Stimulated activated naive CD8-positive, alpha-beta T cell treated with anti-CD3 and anti-CD28 coated beads, Interleukin-15, Interleukin-2, amounts not matched to agents 100 ng/mL and 50 ng/mL, for 24 hours (primary cell): ENCODE data around the gene CAD.
"Not testable (repeated sequence)": the region's sequence is repeated elsewhere in the genome, so short reads cannot be mapped to it uniquely, and the experiment has no call there.

ENCODE experiments used
- H3K27ac Mint-ChIP-seq: one replicate; pipeline ENCODE4 v1.8.0; 2021; ENCODE audit warnings: mild to moderate bottlenecking, mixed read lengths
- H3K27me3 Mint-ChIP-seq: one replicate; pipeline ENCODE4 v1.8.0; 2021; ENCODE audit warnings: mixed read lengths
- H3K36me3 Mint-ChIP-seq: one replicate; pipeline ENCODE4 v1.8.0; 2021; ENCODE audit warnings: low read depth, mixed read lengths
- H3K4me1 Mint-ChIP-seq: one replicate; pipeline ENCODE4 v1.8.0; 2021; ENCODE audit warnings: low read depth, mixed read lengths
- H3K4me3 Mint-ChIP-seq: one replicate; pipeline ENCODE4 v1.8.0; 2021; ENCODE audit warnings: mild to moderate bottlenecking, mixed read lengths
- H3K9me3 Mint-ChIP-seq: one replicate; pipeline ENCODE4 v1.8.0; 2021; ENCODE audit warnings: mixed read lengths

CAD gene

GRCh38 chr2:27217173-27218121 lies at the start of gene CAD:
Gene CAD (plus strand): TSS chr2:27217369. CDS start chr2:27217552, 183 bp downstream.
- Mint-ChIP-seq H3K36me3 (peaks cover 72% of the 10 kb centered on the region), H3K4me1 (peaks cover 54% of the 10 kb centered on the region), H3K27ac (peak within 1 kb of the TSS; percentile 97), H3K9me3 (no peaks in the 10 kb centered on the region), H3K4me3 (peak within 1 kb of the TSS; percentile 97), H3K27me3 (no peaks in the 10 kb centered on the region)

GRCh38 chr2:27170581-27171337 lies 46.4 kb upstream of the CAD start:
- Mint-ChIP-seq H3K27ac (no peak overlapping the region), H3K4me1 (peaks cover 4% of the 10 kb centered on the region), H3K27me3 (peaks cover 8% of the 10 kb centered on the region), H3K4me3 (no peak overlapping the region), H3K9me3 (no peaks in the 10 kb centered on the region), H3K36me3 (no peaks in the 10 kb centered on the region)

GRCh38 chr2:27171351-27171848 lies 45.8 kb upstream of the CAD start:
- peaks cover 4% of the 10 kb centered on the region for H3K4me1 Mint-ChIP-seq
- no peak overlapping the region for H3K27ac Mint-ChIP-seq
- H3K9me3 Mint-ChIP-seq: no peaks in the 10 kb centered on the region
- H3K27me3 Mint-ChIP-seq: peaks cover 9% of the 10 kb centered on the region
- no peak overlapping the region for H3K4me3 Mint-ChIP-seq
- no peaks in the 10 kb centered on the region for H3K36me3 Mint-ChIP-seq

- H3K27ac Mint-ChIP-seq: no peak overlapping the region
- H3K9me3 Mint-ChIP-seq: no peaks in the 10 kb centered on the region
- no peak overlapping the region for H3K4me3 Mint-ChIP-seq
- no peaks in the 10 kb centered on the region for H3K36me3 Mint-ChIP-seq
- peaks cover 18% of the 10 kb centered on the region for H3K27me3 Mint-ChIP-seq
- peaks cover 4% of the 10 kb centered on the region for H3K4me1 Mint-ChIP-seq
These were observed 42.5 kb upstream of the CAD start for GRCh38 chr2:27174638-27175037.

GRCh38 chr2:27175330-27175729 lies 41.8 kb upstream of the CAD start:
- peaks cover 22% of the 10 kb centered on the region for H3K27me3 Mint-ChIP-seq
- no peaks in the 10 kb centered on the region for H3K9me3 Mint-ChIP-seq
- H3K4me1 Mint-ChIP-seq: peaks cover 4% of the 10 kb centered on the region
- no peak overlapping the region for H3K27ac Mint-ChIP-seq
- H3K36me3 Mint-ChIP-seq: no peaks in the 10 kb centered on the region
- no peak overlapping the region for H3K4me3 Mint-ChIP-seq

- H3K4me1 Mint-ChIP-seq, H3K4me3 Mint-ChIP-seq, H3K9me3 Mint-ChIP-seq, H3K36me3 Mint-ChIP-seq, H3K27ac Mint-ChIP-seq: not testable (repeated sequence)
- peaks cover 20% of the 10 kb centered on the region for H3K27me3 Mint-ChIP-seq
These were observed 41.4 kb upstream of the CAD start for GRCh38 chr2:27175781-27176180.

- Mint-ChIP-seq H3K4me3 (no peak overlapping the region), H3K9me3 (no peaks in the 10 kb centered on the region), H3K27ac (no peak overlapping the region), H3K36me3 (no peaks in the 10 kb centered on the region), H3K27me3 (peaks cover 28% of the 10 kb centered on the region), H3K4me1 (no peaks in the 10 kb centered on the region)
These were observed 39.5 kb upstream of the CAD start for GRCh38 chr2:27177441-27178351.

GRCh38 chr2:27178469-27178868 lies 38.7 kb upstream of the CAD start:
- peaks cover 28% of the 10 kb centered on the region for H3K27me3 Mint-ChIP-seq
- H3K27ac Mint-ChIP-seq: no peak overlapping the region
- H3K9me3 Mint-ChIP-seq: no peaks in the 10 kb centered on the region
- H3K36me3 Mint-ChIP-seq: no peaks in the 10 kb centered on the region
- H3K4me3 Mint-ChIP-seq: no peak overlapping the region
- H3K4me1 Mint-ChIP-seq: no peaks in the 10 kb centered on the region

GRCh38 chr2:27179344-27180000 lies 37.7 kb upstream of the CAD start:
- H3K27me3 Mint-ChIP-seq: peaks cover 35% of the 10 kb centered on the region
- H3K9me3 Mint-ChIP-seq: no peaks in the 10 kb centered on the region
- H3K36me3 Mint-ChIP-seq: no peaks in the 10 kb centered on the region
- H3K27ac Mint-ChIP-seq: no peak overlapping the region
- H3K4me3 Mint-ChIP-seq: no peak overlapping the region
- no peaks in the 10 kb centered on the region for H3K4me1 Mint-ChIP-seq

GRCh38 chr2:27182346-27182745 lies 34.8 kb upstream of the CAD start:
- Mint-ChIP-seq H3K27me3 (peaks cover 31% of the 10 kb centered on the region), H3K4me3 (no peak overlapping the region), H3K9me3 (no peaks in the 10 kb centered on the region), H3K4me1 (no peaks in the 10 kb centered on the region), H3K27ac (no peak overlapping the region), H3K36me3 (no peaks in the 10 kb centered on the region)

GRCh38 chr2:27184115-27184514 lies 33.1 kb upstream of the CAD start:
- H3K27ac Mint-ChIP-seq: no peak overlapping the region
- no peak overlapping the region for H3K4me3 Mint-ChIP-seq
- no peaks in the 10 kb centered on the region for H3K4me1 Mint-ChIP-seq
- peaks cover 30% of the 10 kb centered on the region for H3K27me3 Mint-ChIP-seq
- H3K36me3 Mint-ChIP-seq: no peaks in the 10 kb centered on the region
- H3K9me3 Mint-ChIP-seq: no peaks in the 10 kb centered on the region

- Mint-ChIP-seq H3K4me1 (no peaks in the 10 kb centered on the region), H3K27ac (no peak overlapping the region), H3K27me3 (peaks cover 21% of the 10 kb centered on the region), H3K9me3 (no peaks in the 10 kb centered on the region), H3K4me3 (no peak overlapping the region), H3K36me3 (no peaks in the 10 kb centered on the region)
These were observed 31.7 kb upstream of the CAD start for GRCh38 chr2:27185331-27186026.

- no peak overlapping the region for H3K4me3 Mint-ChIP-seq
- no peaks in the 10 kb centered on the region for H3K9me3 Mint-ChIP-seq
- no peaks in the 10 kb centered on the region for H3K36me3 Mint-ChIP-seq
- H3K27ac Mint-ChIP-seq: no peak overlapping the region
- peaks cover 11% of the 10 kb centered on the region for H3K27me3 Mint-ChIP-seq
- no peaks in the 10 kb centered on the region for H3K4me1 Mint-ChIP-seq
These were observed 30.4 kb upstream of the CAD start for GRCh38 chr2:27186613-27187345.
